Kidney (tissue), 14 donors: Measurements from ENCODE around the gene NRAP. TPM values are rescaled to one million over a fixed set of nuclear protein-coding genes. Genes with fewer than 3 reads are reported as not detected.

Source experiments
- DNase-seq, 5 donors: peaks; one replicate each; pipeline ENCODE4 v3.0.0-alpha.2; 2013 to 2020
- FAIRE-seq: peaks from 2 replicates; lab custom pipeline; 2012; peaks lifted over from hg19 to GRCh38; lab: Jason Lieb, UNC
- H3K27ac ChIP-seq, 2 donors: one replicate each; pipeline ENCODE4 v1.7.0; 2013; ENCODE audit warnings: low read depth in 2 of 2, low read length in 2 of 2, inconsistent platforms in 1 of 2
- H3K27me3 ChIP-seq: one replicate; pipeline ENCODE4 v1.7.1; 2013; ENCODE audit warnings: low read length, inconsistent platforms; ENCODE audit not compliant: control insufficient read depth, insufficient read depth
- H3K36me3 ChIP-seq, 3 donors: one replicate each; pipeline versions ENCODE4 v1.7.0 to v1.7.1; 2013; ENCODE audit warnings: low read length in 3 of 3, control low read depth in 1 of 3, inconsistent platforms in 1 of 3; ENCODE audit not compliant: insufficient read depth in 3 of 3, control insufficient read depth in 2 of 3
- H3K4me1 ChIP-seq, 3 donors: one replicate each; pipeline versions ENCODE4 v1.7.0 to v1.7.1; 2013; ENCODE audit warnings: low read length in 3 of 3, inconsistent platforms in 1 of 3, low read depth in 1 of 3; ENCODE audit not compliant: control insufficient read depth in 2 of 3, insufficient read depth in 2 of 3
- H3K4me3 ChIP-seq, 3 donors: one replicate each; pipeline versions ENCODE4 v1.7.0 to v1.8.1; 2013; ENCODE audit warnings: low read length in 3 of 3, control low read depth in 1 of 3, inconsistent platforms in 1 of 3
- H3K9ac ChIP-seq, 3 donors: one replicate each; pipeline versions ENCODE4 v1.7.0 to v1.7.1; 2013; ENCODE audit warnings: low read length in 3 of 3, control low read depth in 1 of 3, inconsistent platforms in 1 of 3
- H3K9me3 ChIP-seq, 3 donors: one replicate each; pipeline versions ENCODE4 v1.7.0 to v1.7.1; 2013; ENCODE audit warnings: low read length in 3 of 3, control low read depth in 1 of 3, inconsistent platforms in 1 of 3; ENCODE audit not compliant: control insufficient read depth in 2 of 3, insufficient read depth in 1 of 3
- CTCF ChIP-seq: IDR thresholded peaks from 3 replicates; pipeline ENCODE4 v1.5.1; 2012; ENCODE audit warnings: mild to moderate bottlenecking, moderate library complexity, borderline replicate concordance; ENCODE audit not compliant: insufficient read depth; ENCODE audit errors: extremely low read depth
- intact Hi-C: fragments of 100-400 bp; cut with DNase I; formaldehyde crosslinking; loops from one replicate; pipeline ENCODE4 v1.11.1; 2022
- polyA plus RNA-seq: library from polyadenylated mRNA; stranded (reverse); fragments of 350-450 nt; fragmentation: Illumina TruSeq; extraction: RNeasy Lipid Tissue Mini Kit (QIAGEN cat#74804); gene quantifications from one replicate; pipeline ENCODE4 v1.2.3, GENCODE V29; 2014; ENCODE audit warnings: low read depth, low replicate concordance; ENCODE audit not compliant: insufficient read depth
- total RNA-seq: library from RNA; stranded (reverse); fragmentation: NEBNext Ultra II Directional; extraction: Animal tissue kit (Norgen Biotek cat#: 25700); gene quantifications from one replicate; pipeline ENCODE4 v1.2.1, GENCODE V29; 2021
- donor health status: control.
- donor health status: control.
- donor health status: control.
- donor health status: control.
- donor health status: control.
- donor health status: DM: yes; HTN: yes; CAD: no.
- donor health status: Normal renal cell carcinoma (clear cell type).

Gene NRAP
- total and polyA plus RNA-seq, 2 donors from 2014 or later: not detected

GRCh38 chr10:113665352-113665751, 1.5 kb upstream of the NRAP start:
- no peaks in the 10 kb centered on the region for H3K27me3 ChIP-seq
- no peak overlapping the region for H3K9ac ChIP-seq
- FAIRE-seq (no peak), DNase-seq (no peak)
- H3K4me1 ChIP-seq: peaks cover 0 to 3% (median 0%) of the 10 kb centered on the region in 3 donors
- TF ChIP-seq CTCF: no peak
- no peaks in the 10 kb centered on the region for H3K36me3 ChIP-seq
- H3K4me3 ChIP-seq: no peak overlapping the region
- no peaks in the 10 kb centered on the region for H3K9me3 ChIP-seq
- intact Hi-C loops: no loop called here
- H3K27ac ChIP-seq: no peak overlapping the region

DNA sequence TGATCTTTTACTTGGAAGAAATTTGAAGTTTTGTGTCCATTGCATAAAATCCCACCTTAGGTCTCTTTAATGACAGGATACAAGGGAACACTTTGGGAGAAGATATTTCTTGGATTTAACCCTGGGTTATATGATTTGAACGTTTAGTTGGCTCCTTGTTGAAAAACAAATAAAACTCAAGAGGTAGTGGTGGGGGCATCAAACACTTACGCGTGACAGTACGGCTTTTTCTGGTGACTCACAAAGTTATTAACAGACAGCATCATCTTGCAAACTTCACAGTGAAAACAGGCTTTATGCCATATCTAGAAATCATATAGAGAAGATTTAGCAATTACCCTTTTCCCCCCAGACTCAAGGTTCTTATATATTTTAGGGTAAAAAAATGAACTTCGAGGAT, 699 bp downstream of the NRAP start:
- no peaks in the 10 kb centered on the region for H3K36me3 ChIP-seq
- FAIRE-seq (no peak), DNase-seq (no peak)
- no peak overlapping the region for H3K4me3 ChIP-seq
- H3K4me1 ChIP-seq: peaks cover 0 to 3% (median 0%) of the 10 kb centered on the region in 3 donors
- intact Hi-C loops: no loop called here
- no peaks in the 10 kb centered on the region for H3K9me3 ChIP-seq
- TF ChIP-seq CTCF: no peak
- no peak overlapping the region for H3K9ac ChIP-seq
- H3K27me3 ChIP-seq: no peaks in the 10 kb centered on the region
- H3K27ac ChIP-seq: no peak overlapping the region

DNA sequence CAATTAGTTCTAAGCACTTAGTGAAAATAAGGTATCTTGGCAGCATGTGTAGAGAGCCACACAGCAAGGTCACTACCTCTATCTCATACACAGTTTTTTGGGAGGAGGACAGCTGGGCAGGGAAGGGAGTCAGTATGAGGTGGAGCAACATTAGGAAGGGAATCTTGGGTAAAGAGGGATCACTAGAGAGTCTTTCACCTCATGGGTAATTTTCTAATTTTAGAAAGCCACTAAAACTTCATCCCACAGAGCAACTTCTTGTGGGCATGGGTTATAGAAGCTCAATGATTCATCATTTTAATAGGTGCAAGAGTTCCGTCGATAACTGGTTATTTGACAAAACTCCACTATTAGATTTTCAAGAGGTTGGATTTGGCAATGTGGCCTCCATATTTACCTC, 2.5 kb downstream of the NRAP start:
- Histone ChIP-seq H3K4me1 (peaks cover 0 to 2% (median 0%) of the 10 kb centered on the region in 3 donors), H3K9ac (no peak overlapping the region), H3K36me3 (no peaks in the 10 kb centered on the region), H3K27me3 (no peaks in the 10 kb centered on the region), H3K27ac (no peak overlapping the region), H3K4me3 (no peak overlapping the region), H3K9me3 (no peaks in the 10 kb centered on the region)
- intact Hi-C loops: no loop called here
- DNase-seq (no peak), FAIRE-seq (no peak)
- TF ChIP-seq CTCF: no peak

DNA sequence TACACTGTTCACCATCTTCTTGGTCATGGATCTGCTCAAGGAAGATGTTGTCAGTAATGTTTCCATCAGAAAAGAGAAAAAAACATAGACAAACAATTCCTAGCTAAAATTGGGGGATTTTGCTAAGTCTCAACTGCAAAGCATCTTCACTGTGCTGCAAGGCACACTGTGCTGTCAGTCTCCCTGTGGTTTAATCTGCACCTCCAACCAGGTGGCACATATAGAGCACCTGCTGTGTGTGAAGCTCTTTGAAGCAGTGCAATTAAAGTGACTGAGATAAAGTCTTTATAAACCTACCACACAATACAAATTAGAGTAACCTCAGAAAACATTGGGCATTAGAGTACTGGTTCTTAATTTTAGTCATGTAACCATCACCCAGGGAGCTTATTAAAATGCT, 6.3 kb downstream of the NRAP start:
- no peaks in the 10 kb centered on the region for H3K9me3 ChIP-seq
- no peak overlapping the region for H3K27ac ChIP-seq
- H3K4me3 ChIP-seq: no peak overlapping the region
- no peaks in the 10 kb centered on the region for H3K27me3 ChIP-seq
- no peaks in the 10 kb centered on the region for H3K4me1 ChIP-seq
- intact Hi-C loops: no loop called here
- no peak for DNase-seq
- H3K36me3 ChIP-seq: no peaks in the 10 kb centered on the region
- FAIRE-seq: no peak
- no peak for TF ChIP-seq CTCF
- no peak overlapping the region for H3K9ac ChIP-seq
